Measurements from ENCODE around the gene RNF224. TPM values are rescaled to one million over a fixed set of nuclear protein-coding genes. Genes with fewer than 3 reads are reported as not detected.

The RNF224 gene
- total RNA-seq, 1 experiment from 2014 or later = 0.30 TPM

- no TSS peak for BruUV-seq (replicated peaks)
- H3K27ac ChIP-seq (ENCODE audit: low read depth, low read length) = peak overlapping the region; percentile 56; the same call in 1 of the 2 replicates
- ATAC-seq (no peak), DNase-seq (ENCODE audit: low read depth, low spot score) (no peak)
- ChIA-PET POLR2A (interaction anchor here (1.4 kb wide), 1 partner anchor 30 kb away, joined by 3 read pairs; no protein-coding TSS in a partner anchor), CTCF (interaction anchor here (1.1 to 1.3 kb wide), 3 partner anchors 13 to 37 kb away, joined by 3 to 4 read pairs (median 3); no protein-coding TSS in a partner anchor), RAD21 (ENCODE audit: low non-redundant PET in 1 of 2, low total read pairs in 2 of 2, uncharacterized antibody in 2 of 2, unreplicated experiment in 2 of 2) (no interaction called here)
- H3K4me1 ChIP-seq (ENCODE audit: control insufficient read depth in 1 of 2, insufficient read depth in 2 of 2, low read length in 2 of 2) = peaks cover 31 to 40% of the 10 kb centered on the region in 2 experiments
- TF ChIP-seq SIN3A (IDR thresholded peaks at IDR 0.05; ENCODE audit: low read depth) (no peak), CTCF (IDR thresholded peaks at IDR 0.05 in 2 of 3, conservative IDR thresholded peaks at IDR 0.05 in 1 of 3; ENCODE audit: borderline replicate concordance in 1 of 3, insufficient read depth in 1 of 3, low read depth in 2 of 3, low read length in 2 of 3) (no peak), JUND (IDR thresholded peaks at IDR 0.05) (no peak), TCF7L2 (IDR thresholded peaks at IDR 0.05; ENCODE audit: borderline replicate concordance, extremely low read depth, insufficient read depth, insufficient read length) (no peak), MAX (IDR thresholded peaks at IDR 0.05) (no peak), POLR2AphosphoS5 (IDR thresholded peaks at IDR 0.05; ENCODE audit: low read depth, low read length) (no peak), RAD21 (IDR thresholded peaks at IDR 0.05; ENCODE audit: low read depth) (no peak), ZFX (IDR thresholded peaks at IDR 0.05) (no peak), SP1 (IDR thresholded peaks at IDR 0.05; ENCODE audit: low read depth) (no peak), EGR1 (IDR thresholded peaks at IDR 0.05; ENCODE audit: low read depth) (no peak), REST (IDR thresholded peaks at IDR 0.05; ENCODE audit: low read depth) (no peak), FOSL1 (IDR thresholded peaks at IDR 0.05; ENCODE audit: low read depth) (no peak), CBX3 (IDR thresholded peaks at IDR 0.05; ENCODE audit: low read depth) (no peak), ELF1 (IDR thresholded peaks at IDR 0.05; ENCODE audit: borderline replicate concordance, low read depth) (no peak), POLR2A (IDR thresholded peaks at IDR 0.05; ENCODE audit: borderline replicate concordance, extremely low read depth, insufficient read depth, insufficient read length) (no peak), SRF (IDR thresholded peaks at IDR 0.05; ENCODE audit: low read depth) (no peak), ATF3 (IDR thresholded peaks at IDR 0.05) (no peak), YY1 (IDR thresholded peaks at IDR 0.05; ENCODE audit: extremely low read depth, insufficient replicate concordance, low read depth, low read length) (no peak)
- no peaks in the 10 kb centered on the region for H3K9me3 ChIP-seq (ENCODE audit: control insufficient read depth in 1 of 2, insufficient read depth in 1 of 2, low read depth in 1 of 2, low read length in 2 of 2)
- peaks cover 11% of the 10 kb centered on the region for H3K79me2 ChIP-seq (ENCODE audit: insufficient read depth, low read length)
- H3K9ac ChIP-seq (ENCODE audit: low read length) = no peak overlapping the region
- intact Hi-C loops (cut with micrococcal nuclease) = no loop called here
- no peak overlapping the region for H3K4me3 ChIP-seq (replicated peaks in 1 of 2; ENCODE audit: low read depth in 1 of 2, low read length in 2 of 2)
- no peaks in the 10 kb centered on the region for H3K9me2 ChIP-seq (ENCODE audit: insufficient read depth)
- no peak overlapping the region for H3K4me2 ChIP-seq (ENCODE audit: low read length)
- H3K27me3 ChIP-seq (ENCODE audit: insufficient read depth, low read length) = no peaks in the 10 kb centered on the region
- peaks cover 4 to 16% of the 10 kb centered on the region in 2 experiments; a peak in 3 of 4 replicates for H3K36me3 ChIP-seq (ENCODE audit: control insufficient read depth in 1 of 2, insufficient read depth in 2 of 2, low read length in 2 of 2)
- no peak overlapping the region for H2AFZ ChIP-seq (ENCODE audit: low read depth, low read length, poor library complexity, severe bottlenecking)
- no peaks in the 10 kb centered on the region for H4K20me1 ChIP-seq (ENCODE audit: insufficient read depth)
Measured at GRCh38 chr9:137273611-137274320, 46.5 kb downstream of the RNF224 start.

Data from HCT116 (cell line).